Stimulated activated naive B cell treated with anti-CD40 and anti-IgM and Interleukin-4, amounts not matched to agents 10 μg/mL and 1 μg/mL and 100 μg/mL, for 72 hours (primary cell): ENCODE measurements around the gene MAGEB3.
"Not testable (repeated sequence)": the region's sequence is repeated elsewhere in the genome, so short reads cannot be mapped to it uniquely, and the experiment has no call there.

ENCODE experiments used
- ATAC-seq, 2 donors: fragments of 150-1000 bp; cut with Tn5 transposase; replicated peaks; 2 replicates each; pipeline ENCODE4 v1.10.0; 2021; ENCODE audit warnings: moderate library complexity in 1 of 2
- DNase-seq: peaks from one replicate; pipeline ENCODE4 v3.0.0; 2021
- H3K27ac Mint-ChIP-seq: one replicate; pipeline ENCODE4 v1.8.0; 2022; ENCODE audit warnings: mild to moderate bottlenecking, mixed read lengths
- H3K27me3 Mint-ChIP-seq, 2 donors: one replicate each; pipeline ENCODE4 v1.8.0; 2022; ENCODE audit warnings: mixed read lengths in 2 of 2
- H3K36me3 Mint-ChIP-seq, 2 donors: one replicate each; pipeline ENCODE4 v1.8.0; 2022; ENCODE audit warnings: mixed read lengths in 2 of 2, mild to moderate bottlenecking in 1 of 2
- H3K4me1 Mint-ChIP-seq, 2 donors: one replicate each; pipeline ENCODE4 v1.8.0; 2022; ENCODE audit warnings: mixed read lengths in 2 of 2, mild to moderate bottlenecking in 1 of 2
- H3K4me3 Mint-ChIP-seq, 2 donors: one replicate each; pipeline ENCODE4 v1.8.0; 2022; ENCODE audit warnings: mild to moderate bottlenecking in 2 of 2, mixed read lengths in 2 of 2, moderate library complexity in 1 of 2
- H3K9me3 Mint-ChIP-seq, 2 donors: one replicate each; pipeline ENCODE4 v1.8.0; 2022; ENCODE audit warnings: mixed read lengths in 2 of 2, mild to moderate bottlenecking in 1 of 2

MAGEB3 gene, protein sequence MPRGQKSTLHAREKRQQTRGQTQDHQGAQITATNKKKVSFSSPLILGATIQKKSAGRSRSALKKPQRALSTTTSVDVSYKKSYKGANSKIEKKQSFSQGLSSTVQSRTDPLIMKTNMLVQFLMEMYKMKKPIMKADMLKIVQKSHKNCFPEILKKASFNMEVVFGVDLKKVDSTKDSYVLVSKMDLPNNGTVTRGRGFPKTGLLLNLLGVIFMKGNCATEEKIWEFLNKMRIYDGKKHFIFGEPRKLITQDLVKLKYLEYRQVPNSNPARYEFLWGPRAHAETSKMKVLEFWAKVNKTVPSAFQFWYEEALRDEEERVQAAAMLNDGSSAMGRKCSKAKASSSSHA

GRCh38 chrX:30230395-30230794 lies at the start of gene MAGEB3:
MAGEB3 (plus strand) TSS chrX:30230657; CDS start chrX:30235925, 5,268 bp downstream.
- DNase-seq (no peak), ATAC-seq (no peak)
- no peaks in the 10 kb centered on the region for H3K36me3 Mint-ChIP-seq
- H3K4me1 Mint-ChIP-seq, result no peaks in the 10 kb centered on the region
- H3K27me3 Mint-ChIP-seq, result peaks cover 0 to 8% of the 10 kb centered on the region in 2 donors
- no peak within 1 kb of the TSS for H3K4me3 Mint-ChIP-seq
- H3K9me3 Mint-ChIP-seq, result no peaks in the 10 kb centered on the region
- H3K27ac Mint-ChIP-seq, result no peak within 1 kb of the TSS

DNA sequence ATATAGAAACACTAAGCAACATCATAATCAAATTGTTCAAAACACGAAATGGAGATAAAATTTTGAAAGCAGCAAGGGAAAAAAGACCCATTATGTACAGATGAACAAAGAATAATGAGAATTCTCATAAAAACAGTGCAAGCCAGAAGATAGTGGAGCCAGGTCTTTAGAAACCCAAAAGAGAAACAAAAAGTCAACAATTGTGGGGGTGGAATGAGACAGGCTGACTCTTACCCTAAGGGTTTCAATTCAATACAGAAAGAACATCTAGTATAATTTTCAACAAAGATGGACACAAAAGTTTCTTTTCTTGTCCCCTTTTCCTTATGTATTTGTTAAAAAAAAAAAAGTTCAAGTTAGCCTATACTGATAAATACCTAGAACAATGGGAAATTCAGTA lies 49.1 kb upstream of the MAGEB3 start:
- peaks cover 0 to 19% of the 10 kb centered on the region in 2 donors for H3K27me3 Mint-ChIP-seq
- no peaks in the 10 kb centered on the region for H3K36me3 Mint-ChIP-seq
- H3K9me3 Mint-ChIP-seq, result no peaks in the 10 kb centered on the region
- no peak overlapping the region for H3K27ac Mint-ChIP-seq
- ATAC-seq (no peak), DNase-seq (no peak)
- no peaks in the 10 kb centered on the region for H3K4me1 Mint-ChIP-seq
- H3K4me3 Mint-ChIP-seq, result no peak overlapping the region

- ATAC-seq (no peak), DNase-seq (no peak)
- Mint-ChIP-seq H3K27ac (no peak overlapping the region), H3K4me1 (no peaks in the 10 kb centered on the region), H3K36me3 (no peaks in the 10 kb centered on the region), H3K4me3 (no peak overlapping the region), H3K27me3 (peaks cover 0 to 17% of the 10 kb centered on the region in 2 donors), H3K9me3 (no peaks in the 10 kb centered on the region)
Measured at GRCh38 chrX:30183554-30183953, 46.9 kb upstream of the MAGEB3 start.

- Mint-ChIP-seq H3K4me1 (no peaks in the 10 kb centered on the region), H3K4me3 (no peak overlapping the region), H3K36me3 (no peaks in the 10 kb centered on the region), H3K9me3 (peaks cover 0 to 3% of the 10 kb centered on the region in 2 donors), H3K27ac (no peak overlapping the region), H3K27me3 (peaks cover 0 to 14% of the 10 kb centered on the region in 2 donors)
- ATAC-seq (no peak), DNase-seq (no peak)
Measured at GRCh38 chrX:30190426-30190825, 40.0 kb upstream of the MAGEB3 start.

DNA sequence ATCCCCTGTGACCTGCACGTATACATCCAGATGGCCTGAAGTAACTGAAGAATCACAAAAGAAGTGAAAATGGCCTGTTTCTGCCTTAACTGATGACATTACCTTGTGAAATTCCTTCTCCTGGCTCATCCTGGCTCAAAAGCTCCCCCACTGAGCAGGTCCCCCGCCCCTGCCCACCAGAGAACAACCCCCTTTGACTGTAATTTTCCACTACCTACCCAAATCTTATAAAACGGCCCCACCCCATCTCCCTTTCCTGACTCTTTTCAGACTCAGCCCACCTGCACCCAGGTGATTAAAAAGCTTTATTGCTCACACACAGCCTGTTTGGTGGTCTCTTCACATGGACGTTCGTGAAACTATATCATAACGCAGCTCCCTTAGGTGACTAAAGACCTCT lies 36.5 kb upstream of the MAGEB3 start:
- H3K27me3 Mint-ChIP-seq, result peaks cover 0 to 15% of the 10 kb centered on the region in 2 donors
- H3K9me3 Mint-ChIP-seq, H3K4me1 Mint-ChIP-seq, H3K4me3 Mint-ChIP-seq, H3K36me3 Mint-ChIP-seq, H3K27ac Mint-ChIP-seq, ATAC-seq, DNase-seq: not testable (repeated sequence)

- Mint-ChIP-seq H3K27me3 (peaks cover 0 to 15% of the 10 kb centered on the region in 2 donors), H3K27ac (no peak overlapping the region), H3K9me3 (peaks cover 0 to 3% of the 10 kb centered on the region in 2 donors), H3K4me3 (no peak overlapping the region), H3K36me3 (no peaks in the 10 kb centered on the region), H3K4me1 (no peaks in the 10 kb centered on the region)
- peak in 1 of 2 donors; percentile 48 for ATAC-seq
- no peak for DNase-seq
Measured at GRCh38 chrX:30196322-30196721, 34.1 kb upstream of the MAGEB3 start.

DNA sequence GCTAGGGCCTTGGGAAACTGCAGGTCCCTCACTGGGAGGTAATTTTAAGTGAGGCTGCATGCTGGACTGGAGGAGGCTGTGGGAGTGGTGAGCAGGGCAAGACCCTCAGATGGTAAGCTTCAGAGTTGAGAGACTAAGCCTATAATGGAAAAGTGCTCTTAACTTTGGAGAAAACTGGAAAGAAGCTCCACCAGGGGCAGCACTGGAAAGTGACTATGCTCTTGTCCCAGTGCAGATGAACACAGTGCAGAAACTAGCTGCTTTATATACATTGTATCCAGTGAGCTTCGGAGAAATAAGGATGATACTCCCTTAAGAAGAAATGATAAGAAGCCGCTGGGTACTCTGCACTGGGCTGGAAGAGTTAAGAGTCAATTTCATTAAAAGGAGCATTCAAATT lies 18.3 kb upstream of the MAGEB3 start:
- Mint-ChIP-seq H3K4me1 (no peaks in the 10 kb centered on the region), H3K27me3 (peaks cover 0 to 6% of the 10 kb centered on the region in 2 donors), H3K36me3 (no peaks in the 10 kb centered on the region), H3K4me3 (no peak overlapping the region), H3K9me3 (no peaks in the 10 kb centered on the region), H3K27ac (no peak overlapping the region)
- ATAC-seq (no peak), DNase-seq (no peak)

- H3K36me3 Mint-ChIP-seq, result no peaks in the 10 kb centered on the region
- H3K27me3 Mint-ChIP-seq, result no peaks in the 10 kb centered on the region
- H3K4me1 Mint-ChIP-seq, result no peaks in the 10 kb centered on the region
- no peaks in the 10 kb centered on the region for H3K9me3 Mint-ChIP-seq
- ATAC-seq (no peak), DNase-seq (no peak)
- H3K4me3 Mint-ChIP-seq, result no peak within 1 kb of the TSS
- H3K27ac Mint-ChIP-seq, result no peak within 1 kb of the TSS
Measured at GRCh38 chrX:30215357-30215843, 15.1 kb upstream of the MAGEB3 start, which contains the start of gene MAGEB2. MAGEB2 (plus strand) TSS chrX:30215563; CDS start chrX:30218581, 3,018 bp downstream.

GRCh38 chrX:30217465-30217864 lies 13.0 kb upstream of the MAGEB3 start:
- no peak for ATAC-seq
- Mint-ChIP-seq H3K27ac (no peak overlapping the region), H3K27me3 (no peaks in the 10 kb centered on the region), H3K4me1 (no peaks in the 10 kb centered on the region), H3K4me3 (no peak overlapping the region), H3K36me3 (no peaks in the 10 kb centered on the region), H3K9me3 (no peaks in the 10 kb centered on the region)
- no peak for DNase-seq

GRCh38 chrX:30219372-30219771 lies 11.1 kb upstream of the MAGEB3 start:
- ATAC-seq (no peak), DNase-seq (no peak)
- Mint-ChIP-seq H3K36me3 (no peaks in the 10 kb centered on the region), H3K27ac (no peak overlapping the region), H3K4me3 (no peak overlapping the region), H3K9me3 (no peaks in the 10 kb centered on the region), H3K27me3 (no peaks in the 10 kb centered on the region), H3K4me1 (no peaks in the 10 kb centered on the region)

- DNase-seq (no peak), ATAC-seq (no peak)
- Mint-ChIP-seq H3K4me1 (no peaks in the 10 kb centered on the region), H3K27me3 (no peaks in the 10 kb centered on the region), H3K27ac (no peak overlapping the region), H3K9me3 (no peaks in the 10 kb centered on the region), H3K4me3 (no peak overlapping the region), H3K36me3 (no peaks in the 10 kb centered on the region)
Measured at GRCh38 chrX:30220661-30221060, 9.8 kb upstream of the MAGEB3 start.

- ATAC-seq, result no peak
- H3K36me3 Mint-ChIP-seq, result no peaks in the 10 kb centered on the region
- H3K4me3 Mint-ChIP-seq, result no peak overlapping the region
- H3K27ac Mint-ChIP-seq, result no peak overlapping the region
- no peaks in the 10 kb centered on the region for H3K9me3 Mint-ChIP-seq
- no peaks in the 10 kb centered on the region for H3K4me1 Mint-ChIP-seq
- no peak for DNase-seq
- H3K27me3 Mint-ChIP-seq, result peaks cover 0 to 4% of the 10 kb centered on the region in 2 donors
Measured at GRCh38 chrX:30224536-30224935, 5.9 kb upstream of the MAGEB3 start.

- H3K36me3 Mint-ChIP-seq, result no peaks in the 10 kb centered on the region
- H3K4me1 Mint-ChIP-seq, result no peaks in the 10 kb centered on the region
- H3K27me3 Mint-ChIP-seq, result peaks cover 0 to 4% of the 10 kb centered on the region in 2 donors
- DNase-seq (no peak), ATAC-seq (no peak)
- peak overlapping the region; percentile 51 for H3K27ac Mint-ChIP-seq
- H3K9me3 Mint-ChIP-seq, result no peaks in the 10 kb centered on the region
- no peak overlapping the region for H3K4me3 Mint-ChIP-seq
Measured at GRCh38 chrX:30228526-30228925, 1.9 kb upstream of the MAGEB3 start.

- ATAC-seq, result no peak
Measured at GRCh38 chrX:30241724-30242415, 11.4 kb downstream of the MAGEB3 start, which contains the start of gene MAGEB4. MAGEB4 (plus strand) TSS chrX:30242000; CDS start chrX:30242136, 136 bp downstream.

More at GRCh38 chrX:30241724-30242415, 11.4 kb downstream of the MAGEB3 start, which contains the start of gene MAGEB4:
- peaks cover 0 to 3% of the 10 kb centered on the region in 2 donors for H3K9me3 Mint-ChIP-seq
- H3K36me3 Mint-ChIP-seq, result no peaks in the 10 kb centered on the region
- no peaks in the 10 kb centered on the region for H3K27me3 Mint-ChIP-seq
- no peak within 1 kb of the TSS for H3K4me3 Mint-ChIP-seq
- no peaks in the 10 kb centered on the region for H3K4me1 Mint-ChIP-seq
- H3K27ac Mint-ChIP-seq, result no peak within 1 kb of the TSS
- DNase-seq, result no peak
